GM18508 (cell line): ENCODE measurements around the gene VWA8.
"Not testable (repeated sequence)": the region's sequence is repeated elsewhere in the genome, so short reads cannot be mapped to it uniquely, and the experiment has no call there.

Source experiments
- ATAC-seq: cut with Tn5 transposase; IDR thresholded peaks from one replicate; pipeline ENCODE4 v1.9.1; 2021; ENCODE audit warnings: moderate number of reproducible peaks; ENCODE audit not compliant: insufficient read depth, unreplicated experiment

VWA8 gene

DNA sequence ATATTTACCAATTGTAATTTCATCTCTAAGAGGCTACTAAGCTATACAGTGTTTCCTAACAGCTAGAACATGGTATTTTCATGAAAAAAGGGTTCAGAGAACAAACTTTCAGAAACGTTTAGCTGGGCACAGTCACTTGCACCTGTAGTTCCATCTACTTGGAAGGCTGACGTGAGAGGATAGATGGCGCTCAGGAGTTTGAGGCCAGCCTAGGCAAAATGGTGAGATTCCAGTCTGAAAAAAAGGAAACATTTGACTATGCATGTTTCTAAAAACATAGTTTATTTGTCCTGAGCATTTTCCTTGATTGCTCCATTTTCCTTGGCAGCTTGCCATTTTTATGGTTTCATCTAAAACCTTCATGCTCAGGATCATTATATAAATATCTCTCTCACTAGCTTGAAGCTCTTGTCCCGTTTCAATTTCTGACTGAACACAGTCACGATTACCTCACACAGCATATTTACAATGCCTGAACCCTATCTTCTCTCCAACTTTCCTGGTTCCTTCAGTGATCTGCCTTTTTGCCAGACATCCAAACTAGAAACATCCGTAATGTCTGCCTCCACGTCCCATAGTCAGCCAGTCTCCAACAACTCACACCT, 302.8 kb downstream of the VWA8 start:
- ATAC-seq, result no peak

DNA sequence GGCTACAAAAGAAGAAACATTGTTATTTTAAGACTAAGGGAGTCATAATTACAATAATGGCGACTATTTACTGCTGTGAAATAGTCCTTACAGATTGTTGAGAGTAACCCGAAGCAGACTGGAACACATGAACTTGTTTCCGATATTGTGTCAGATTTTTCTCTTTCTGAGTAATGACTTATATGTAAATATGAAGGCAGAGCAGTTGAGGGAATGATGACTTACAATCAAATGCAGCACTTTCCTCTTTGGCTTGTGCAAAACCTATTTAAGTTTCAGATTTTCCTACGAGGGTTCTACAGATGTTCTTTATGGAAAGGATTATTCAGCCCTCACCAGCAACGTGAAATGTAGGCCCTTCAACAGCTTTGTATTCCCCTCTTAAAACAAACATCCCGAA, 304.9 kb downstream of the VWA8 start:
- no peak for ATAC-seq

DNA sequence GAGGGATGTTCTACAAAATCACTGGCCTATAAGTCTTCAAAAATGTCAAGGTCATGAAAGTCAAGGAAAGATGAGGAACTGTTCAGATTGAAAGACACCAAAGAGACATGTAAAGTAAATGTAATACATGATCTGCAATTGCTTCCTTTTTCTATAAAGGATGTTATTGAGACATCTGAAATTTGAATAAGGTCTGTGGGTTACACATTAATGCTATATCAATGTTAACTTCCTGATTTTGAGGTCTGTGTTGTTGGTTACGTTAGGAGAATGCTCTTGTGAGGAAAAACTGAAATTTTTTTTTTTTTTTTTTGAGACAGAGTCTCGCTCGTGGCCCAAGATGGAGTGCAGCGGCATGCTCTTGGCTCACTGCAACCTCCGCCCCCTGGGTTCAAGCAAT, 306.1 kb downstream of the VWA8 start:
- ATAC-seq, result no peak

- ATAC-seq, result no peak
These were observed 308.1 kb downstream of the VWA8 start for GRCh38 chr13:41652735-41653361.

DNA sequence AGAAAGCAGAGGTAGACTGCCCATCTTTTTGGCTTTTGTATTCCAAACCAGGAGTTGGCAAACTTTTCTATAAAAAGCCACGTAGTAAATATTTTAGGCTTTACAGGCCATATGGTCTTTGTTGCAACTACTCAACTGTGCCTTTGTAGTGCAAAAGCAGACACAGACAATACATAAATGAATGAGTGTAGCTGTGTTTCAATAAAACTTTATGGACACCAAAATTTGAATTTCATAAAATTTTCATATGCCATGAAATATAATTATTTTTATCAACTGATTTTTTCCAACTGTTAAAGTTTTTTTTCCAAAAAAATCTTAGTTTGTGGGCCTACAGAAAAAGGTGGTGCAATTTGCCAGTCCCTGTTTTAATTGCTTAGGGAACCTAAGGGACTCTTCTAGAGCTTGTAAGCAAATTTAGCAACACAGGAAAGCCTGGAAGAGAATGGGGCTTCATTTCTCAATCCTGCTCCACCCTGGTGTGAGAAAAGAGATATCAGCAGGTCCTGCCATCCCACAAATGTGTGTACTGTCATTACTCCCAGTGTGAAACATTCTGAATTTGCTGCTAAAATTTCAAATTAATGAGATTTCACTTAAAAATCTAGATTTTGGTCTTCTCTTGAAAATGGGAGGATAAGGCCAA, 309.4 kb downstream of the VWA8 start:
- no peak for ATAC-seq

- no peak for ATAC-seq
These were observed 310.2 kb downstream of the VWA8 start for GRCh38 chr13:41650706-41651105.

DNA sequence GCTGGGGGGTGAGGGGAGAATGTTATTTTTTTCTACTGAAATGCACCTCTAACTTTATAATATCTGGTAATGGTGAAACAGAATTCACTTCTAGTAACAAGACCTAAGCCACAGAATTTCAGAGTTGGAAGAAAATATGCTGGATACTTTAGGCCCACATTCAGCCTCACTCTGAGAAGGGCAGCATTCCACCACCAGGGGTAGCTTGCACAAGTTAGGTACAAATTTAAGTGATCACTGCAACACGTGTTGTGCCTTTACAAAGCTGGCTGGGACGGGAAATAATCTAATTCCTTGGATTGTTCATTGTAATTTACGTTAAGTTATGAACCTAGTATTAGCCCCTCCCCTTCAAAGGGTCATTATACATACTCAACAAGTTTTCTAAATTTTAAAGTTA, 311.2 kb downstream of the VWA8 start:
- ATAC-seq, result no peak

DNA sequence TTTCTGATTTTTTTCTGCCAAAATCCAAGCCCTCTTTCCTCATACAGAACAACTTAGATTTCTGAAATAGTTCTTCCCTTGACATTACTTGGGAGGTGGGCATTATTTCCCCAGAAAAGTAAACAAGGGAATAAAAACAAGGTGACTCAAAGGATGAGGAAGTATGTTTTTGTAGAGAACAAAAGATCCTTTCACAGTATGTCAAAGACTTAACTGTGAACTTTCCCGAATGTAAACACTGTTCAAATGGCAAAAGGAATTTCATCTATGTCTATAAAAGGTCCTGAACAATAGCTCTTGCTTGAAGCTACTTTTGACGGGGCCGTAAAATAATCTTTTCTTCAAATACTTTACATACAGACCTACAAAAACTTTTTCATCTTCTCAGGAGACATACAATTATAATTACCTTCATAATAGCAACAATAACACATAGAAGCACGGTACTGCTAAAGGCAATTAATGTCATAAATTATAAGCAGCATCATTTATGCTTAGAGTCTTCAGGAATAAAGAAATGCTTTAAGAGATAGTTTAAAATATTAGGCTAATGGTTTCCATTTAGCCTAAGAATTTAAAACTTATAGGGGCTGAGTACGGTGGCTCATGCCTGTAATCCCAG, 312.5 kb downstream of the VWA8 start:
- no peak for ATAC-seq

GRCh38 chr13:41647699-41648313, 313.1 kb downstream of the VWA8 start:
- not testable (repeated sequence) for ATAC-seq

DNA sequence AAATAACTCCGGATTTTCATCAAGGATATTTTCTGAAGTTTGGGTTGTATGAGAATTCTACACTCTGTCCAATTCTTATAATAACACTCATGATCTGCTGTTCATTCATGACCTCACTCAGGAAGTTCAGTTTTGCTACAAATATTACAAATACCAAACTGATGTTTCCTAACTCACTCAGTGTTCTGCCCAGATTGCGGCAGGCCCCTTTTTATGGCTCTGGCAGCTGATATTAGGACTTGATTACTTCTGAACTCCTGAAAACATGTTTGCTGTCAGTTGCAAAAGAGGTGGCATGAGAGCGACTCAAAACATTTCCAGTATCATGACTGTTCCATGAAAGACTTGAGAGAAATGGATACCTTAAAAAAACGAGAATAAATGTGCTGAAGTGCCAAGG, 315.6 kb downstream of the VWA8 start:
- ATAC-seq, result no peak

GRCh38 chr13:41644742-41645141, 316.2 kb downstream of the VWA8 start:
- no peak for ATAC-seq

DNA sequence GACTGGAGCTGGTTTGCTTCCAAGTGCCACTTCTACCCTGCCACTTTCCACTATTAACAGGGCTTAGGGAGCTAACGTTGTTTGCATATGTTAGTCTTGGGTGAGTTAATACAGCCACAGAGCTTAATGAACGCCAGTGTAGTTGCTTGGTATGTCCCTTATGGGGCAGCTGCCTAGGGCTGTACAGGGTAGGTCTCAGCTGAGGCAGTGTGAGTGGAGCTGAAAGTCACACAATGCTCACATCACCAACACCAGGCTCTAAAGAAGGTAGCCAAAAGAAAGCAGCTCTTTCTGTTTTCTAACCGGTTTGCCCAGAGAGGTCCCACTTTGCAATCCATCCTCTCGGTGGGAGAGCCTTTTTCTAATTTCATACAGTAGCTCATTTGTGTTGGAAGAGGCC, 317.4 kb downstream of the VWA8 start:
- ATAC-seq, result no peak

- no peak for ATAC-seq
These were observed 318.9 kb downstream of the VWA8 start for GRCh38 chr13:41641961-41642360.

- no peak for ATAC-seq
These were observed 319.5 kb downstream of the VWA8 start for GRCh38 chr13:41641429-41641828.

GRCh38 chr13:41639955-41640780, 320.7 kb downstream of the VWA8 start:
- no peak for ATAC-seq

GRCh38 chr13:41639237-41639904, 321.5 kb downstream of the VWA8 start:
- no peak for ATAC-seq

DNA sequence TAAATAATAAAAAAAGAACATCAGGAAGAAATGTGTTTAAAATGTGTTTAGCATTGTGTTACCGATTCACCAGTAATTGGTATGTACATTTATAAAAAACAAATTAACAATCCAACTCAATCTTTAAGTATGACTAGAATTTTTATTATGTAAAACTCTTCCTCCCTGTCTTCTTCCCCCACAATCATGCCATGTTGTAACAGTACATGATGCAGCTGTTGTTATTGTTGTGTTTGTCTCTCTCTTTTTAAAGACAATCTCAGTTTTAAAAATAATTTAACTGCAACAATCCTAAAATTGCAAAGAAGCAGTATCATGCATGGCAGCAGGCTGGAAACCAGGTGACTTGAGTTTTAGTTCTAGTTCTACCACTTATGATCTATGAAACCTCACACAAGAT, 323.3 kb downstream of the VWA8 start:
- ATAC-seq, result no peak

- not testable (repeated sequence) for ATAC-seq
These were observed 323.9 kb downstream of the VWA8 start for GRCh38 chr13:41637032-41637431.

DNA sequence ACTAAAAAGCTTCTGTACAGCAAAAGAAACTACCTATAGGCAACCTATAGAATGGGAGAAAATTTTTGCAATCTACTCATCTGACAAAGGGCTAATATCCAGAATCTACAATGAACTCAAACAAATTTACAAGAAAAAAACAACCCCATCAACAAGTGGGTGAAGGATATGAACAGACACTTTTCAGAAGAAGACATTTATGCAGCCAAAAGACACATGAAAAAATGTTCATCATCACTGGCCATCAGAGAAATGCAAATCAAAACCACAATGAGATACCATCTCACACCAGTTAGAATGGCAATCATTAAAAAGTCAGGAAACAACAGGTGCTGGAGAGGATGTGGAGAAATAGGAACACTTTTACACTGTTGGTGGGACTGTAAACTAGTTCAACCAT, 324.3 kb downstream of the VWA8 start:
- ATAC-seq, result not testable (repeated sequence)

DNA sequence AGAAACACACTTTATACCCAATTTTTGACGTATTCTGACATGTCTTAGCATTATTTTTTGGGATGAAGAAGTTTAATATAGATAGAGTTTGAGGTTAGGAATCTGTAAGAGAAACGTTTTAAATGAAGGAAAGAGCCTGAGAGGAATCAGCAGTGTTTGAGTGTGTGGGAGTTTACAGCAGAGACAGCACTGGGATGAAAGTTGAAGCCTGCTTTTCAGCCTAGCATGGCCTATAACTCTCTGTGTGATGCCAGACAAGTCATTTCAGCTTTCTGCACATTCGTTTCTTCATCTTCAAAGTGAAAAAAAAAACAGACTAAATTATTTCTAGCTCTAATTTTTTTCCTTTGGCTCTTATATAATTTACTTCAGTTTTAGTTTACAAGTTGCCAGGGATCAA, 326.5 kb downstream of the VWA8 start:
- ATAC-seq, result no peak
